Measurements from ENCODE around the gene JPH4.
"Not testable (repeated sequence)": the region's sequence is repeated elsewhere in the genome, so short reads cannot be mapped to it uniquely, and the experiment has no call there.

Gene JPH4

GRCh38 chr14:23609411-23610089 lies 31.0 kb upstream of the JPH4 start:
- not testable (repeated sequence) for H3K27ac ChIP-seq; DNase-seq (ENCODE audit: low read depth, low spot score)

- H3K27ac ChIP-seq, result no peak overlapping the region
- DNase-seq (ENCODE audit: low read depth, low spot score), result no peak
Measured at GRCh38 chr14:23609001-23609400, 30.4 kb upstream of the JPH4 start.

GRCh38 chr14:23608454-23608853 lies 29.9 kb upstream of the JPH4 start:
- no peak overlapping the region for H3K27ac ChIP-seq
- no peak for DNase-seq (ENCODE audit: low read depth, low spot score)

GRCh38 chr14:23605931-23606585 lies 27.5 kb upstream of the JPH4 start:
- no peak for DNase-seq (ENCODE audit: low read depth, low spot score)
- no peak overlapping the region for H3K27ac ChIP-seq

GRCh38 chr14:23604675-23605170 lies 26.1 kb upstream of the JPH4 start:
- DNase-seq (ENCODE audit: low read depth, low spot score), result no peak
- H3K27ac ChIP-seq, result no peak overlapping the region

GRCh38 chr14:23604148-23604547 lies 25.6 kb upstream of the JPH4 start:
- no peak overlapping the region for H3K27ac ChIP-seq
- DNase-seq (ENCODE audit: low read depth, low spot score), result no peak

- no peak for DNase-seq (ENCODE audit: low read depth, low spot score)
- no peak overlapping the region for H3K27ac ChIP-seq
Measured at GRCh38 chr14:23603103-23603502, 24.5 kb upstream of the JPH4 start.

GRCh38 chr14:23602181-23603095 lies 23.8 kb upstream of the JPH4 start:
- no peak for DNase-seq (ENCODE audit: low read depth, low spot score)
- no peak overlapping the region for H3K27ac ChIP-seq

GRCh38 chr14:23601845-23602180 lies 23.2 kb upstream of the JPH4 start:
- no peak for DNase-seq (ENCODE audit: low read depth, low spot score)
- no peak overlapping the region for H3K27ac ChIP-seq

GRCh38 chr14:23601424-23601823 lies 22.8 kb upstream of the JPH4 start:
- no peak for DNase-seq (ENCODE audit: low read depth, low spot score)
- no peak overlapping the region for H3K27ac ChIP-seq

- no peak overlapping the region for H3K27ac ChIP-seq
Measured at GRCh38 chr14:23600806-23601205, 22.2 kb upstream of the JPH4 start.

DNA sequence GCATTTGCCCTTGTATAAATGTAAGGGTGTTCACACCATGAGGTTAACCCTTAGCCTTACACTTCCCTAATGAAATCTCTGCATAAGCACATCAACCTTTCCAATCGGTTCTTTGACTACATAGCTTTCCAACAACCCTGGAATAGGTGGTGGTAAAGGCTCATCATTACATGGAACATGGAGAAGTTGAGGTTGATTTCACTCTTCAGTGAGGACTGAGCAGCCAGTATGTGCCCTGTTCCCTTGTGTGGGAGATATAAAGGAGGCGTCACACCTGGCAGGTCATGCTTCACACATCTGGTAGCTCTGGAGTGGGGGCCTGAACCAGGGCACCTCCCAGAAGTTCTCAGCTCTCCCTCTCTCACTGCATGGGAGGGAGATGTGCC lies 21.7 kb upstream of the JPH4 start:
- DNase-seq (ENCODE audit: low read depth, low spot score), result no peak

More at GRCh38 chr14:23600806-23601205, 22.2 kb upstream of the JPH4 start:
- DNase-seq (ENCODE audit: low read depth, low spot score), result no peak

GRCh38 chr14:23594191-23594590 lies 15.6 kb upstream of the JPH4 start:
- not testable (repeated sequence) for DNase-seq (ENCODE audit: low read depth, low spot score); H3K27ac ChIP-seq

More for the DNA sequence above, 21.7 kb upstream of the JPH4 start:
- H3K27ac ChIP-seq, result no peak overlapping the region

- no peak overlapping the region for H3K27ac ChIP-seq
- no peak for DNase-seq (ENCODE audit: low read depth, low spot score)
Measured at GRCh38 chr14:23590198-23590597, 11.6 kb upstream of the JPH4 start.

GRCh38 chr14:23589606-23590005 lies 11.0 kb upstream of the JPH4 start:
- no peak overlapping the region for H3K27ac ChIP-seq
- no peak for DNase-seq (ENCODE audit: low read depth, low spot score)

- DNase-seq (ENCODE audit: low read depth, low spot score), result peak; percentile 39
- H3K27ac ChIP-seq, result no peak overlapping the region
Measured at GRCh38 chr14:23588884-23589598, 10.5 kb upstream of the JPH4 start.

GRCh38 chr14:23584527-23585203 lies 6.1 kb upstream of the JPH4 start:
- DNase-seq (ENCODE audit: low read depth, low spot score); H3K27ac ChIP-seq: not testable (repeated sequence)

DNA sequence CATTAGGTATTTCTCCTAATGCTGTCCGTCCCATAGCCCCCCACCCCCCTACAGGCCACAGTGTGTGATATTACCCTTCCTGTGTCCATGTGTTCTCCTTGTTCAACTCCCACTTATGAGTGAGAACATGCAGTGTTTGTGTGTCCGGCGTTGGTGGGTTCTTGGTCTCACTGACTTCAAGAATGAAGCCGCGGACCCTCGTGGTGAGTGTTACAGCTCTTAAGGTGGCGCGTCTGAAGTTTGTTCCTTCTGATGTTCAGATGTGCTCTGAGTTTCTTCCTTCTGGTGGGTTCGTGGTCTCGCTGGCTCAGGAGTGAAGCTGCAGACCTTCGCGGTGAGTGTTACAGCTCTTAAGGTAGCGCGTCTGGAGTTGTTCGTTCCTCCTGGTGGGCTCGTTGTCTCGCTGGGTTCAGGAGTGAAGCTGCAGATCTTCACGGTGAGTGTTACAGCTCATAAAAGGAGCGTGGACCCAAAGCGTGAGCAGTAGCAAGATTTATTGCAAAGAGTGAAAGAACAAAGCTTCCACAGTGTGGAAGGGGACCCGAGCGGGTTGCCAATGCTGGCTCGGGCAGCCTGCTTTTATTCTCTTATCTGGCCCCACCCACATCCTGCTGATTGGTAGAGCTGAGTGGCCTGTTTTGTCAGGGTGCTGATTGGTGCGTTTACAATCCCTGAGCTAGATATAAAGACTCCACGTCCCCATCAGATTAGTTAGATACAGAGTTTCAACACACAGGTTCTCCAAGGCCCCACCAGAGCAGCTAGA lies 5.4 kb upstream of the JPH4 start:
- DNase-seq (ENCODE audit: low read depth, low spot score); H3K27ac ChIP-seq: not testable (repeated sequence)

Data from epithelial cell of prostate (primary cell).